Loucy (cell line): Measurements from ENCODE around the gene NPW.
A peak's percentile ranks its signal among the peaks of the same experiment; 100 is the strongest.

ENCODE experiments used
- H2AFZ ChIP-seq: fragments of 200-600 bp; sonication (generic); 2 replicates; pipeline ENCODE4 v1.6.0; 2016; ENCODE audit warnings: antibody characterized with exemption, mild to moderate bottlenecking, low read length, moderate library complexity
- H3F3A ChIP-seq: fragments of 200-600 bp; 2 replicates; pipeline ENCODE4 v1.6.0; 2016; ENCODE audit warnings: antibody characterized with exemption, low read depth, mild to moderate bottlenecking
- H3K27me3 ChIP-seq: fragments of 200-600 bp; sonication (generic); 2 replicates; pipeline ENCODE4 v1.6.1; 2014; ENCODE audit warnings: low read length, mild to moderate bottlenecking; ENCODE audit not compliant: insufficient read depth, poor library complexity, severe bottlenecking
- H3K36me3 ChIP-seq: fragments of 200-600 bp; sonication (generic); 2 replicates; pipeline ENCODE4 v1.6.1; 2016; ENCODE audit warnings: low read length; ENCODE audit not compliant: insufficient read depth
- H3K4me1 ChIP-seq: fragments of 200-600 bp; sonication (generic); 2 replicates; pipeline ENCODE4 v1.5.1; 2014; ENCODE audit warnings: low read length, mild to moderate bottlenecking; ENCODE audit not compliant: insufficient read depth, poor library complexity, severe bottlenecking
- H3K4me2 ChIP-seq: fragments of 200-600 bp; sonication (generic); 2 replicates; pipeline ENCODE4 v1.6.0; 2014; ENCODE audit warnings: antibody characterized with exemption, low read length, low read depth, mild to moderate bottlenecking; ENCODE audit not compliant: poor library complexity, severe bottlenecking
- H3K4me3 ChIP-seq: fragments of 200-600 bp; sonication (generic); 2 replicates; pipeline ENCODE4 v1.5.1; 2014; ENCODE audit warnings: low read length, mild to moderate bottlenecking, mixed read lengths; ENCODE audit not compliant: poor library complexity, severe bottlenecking
- H3K79me2 ChIP-seq: fragments of 200-600 bp; sonication (generic); 2 replicates; pipeline ENCODE4 v1.6.1; 2014; ENCODE audit warnings: low read length; ENCODE audit not compliant: insufficient read depth
- H3K9ac ChIP-seq: fragments of 200-600 bp; sonication (generic); 2 replicates; pipeline ENCODE4 v1.6.0; 2014; ENCODE audit warnings: mild to moderate bottlenecking, low read depth, low read length, moderate library complexity; ENCODE audit not compliant: poor library complexity, severe bottlenecking
- H3K9me2 ChIP-seq: fragments of 200-600 bp; sonication (generic); replicated peaks from 2 replicates; pipeline ENCODE4 v1.6.1; 2016; ENCODE audit warnings: low read depth, low read length, mixed read lengths
- H3K9me3 ChIP-seq: fragments of 200-600 bp; sonication (generic); 2 replicates; pipeline ENCODE4 v1.6.1; 2014; ENCODE audit warnings: mild to moderate bottlenecking, antibody characterized with exemption, low read length, low read depth; ENCODE audit not compliant: insufficient read depth
- H4K20me1 ChIP-seq: fragments of 200-600 bp; sonication (generic); 2 replicates; pipeline ENCODE4 v1.6.0; 2014; ENCODE audit warnings: antibody characterized with exemption, low read length, mild to moderate bottlenecking; ENCODE audit not compliant: insufficient read depth, poor library complexity, severe bottlenecking
- EZH2phosphoT487 ChIP-seq: fragments of 200-600 bp; IDR thresholded peaks from 2 replicates; pipeline ENCODE4 v1.6.1; 2018; ENCODE audit warnings: antibody characterized with exemption, mild to moderate bottlenecking, moderate library complexity, borderline replicate concordance
- TF ChIP-seq, protein P1 (sequence below): fragments of 200-600 bp; sonication (generic); conservative IDR thresholded peaks from 2 replicates; pipeline ENCODE4 v1.5.1; 2014; ENCODE audit warnings: mild to moderate bottlenecking, antibody characterized with exemption, low read length

Gene NPW

DNA sequence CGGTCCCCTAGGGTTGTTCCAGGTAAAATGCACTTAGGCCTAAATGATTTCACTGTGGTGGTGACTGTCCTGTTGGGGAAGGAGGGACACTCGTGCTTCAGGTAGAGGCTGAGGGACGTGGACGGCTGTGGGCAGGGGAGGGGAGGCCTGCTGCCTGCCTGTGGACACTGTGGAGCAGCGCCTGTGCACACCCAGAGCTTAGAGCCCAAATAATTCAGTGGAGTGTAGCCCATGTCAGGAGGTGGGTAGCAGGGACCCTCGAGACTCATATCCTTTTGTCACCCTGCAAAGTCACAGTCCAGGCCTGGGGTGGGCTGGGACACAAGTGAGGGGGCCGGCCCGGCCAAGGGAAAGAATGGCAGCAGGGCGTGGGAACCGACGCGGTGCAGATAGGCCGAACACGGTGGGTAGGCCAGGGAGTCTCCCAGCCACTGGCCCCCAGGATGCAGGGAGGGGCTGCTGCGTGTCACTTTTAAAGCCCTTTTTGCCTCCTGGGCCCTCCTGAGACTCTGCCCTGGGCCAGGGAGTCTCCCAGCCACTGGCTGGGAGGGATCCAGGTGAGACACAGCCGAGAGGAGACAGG is 6.4 kb downstream of the NPW start:
- Histone ChIP-seq H3K9ac (no peak overlapping the region), H3K4me2 (no peak overlapping the region), H3K79me2 (no peaks in the 10 kb centered on the region), H3K27me3 (peaks cover 4% of the 10 kb centered on the region), H3K36me3 (no peaks in the 10 kb centered on the region), H3K9me2 (no peaks in the 10 kb centered on the region), H3K4me3 (no peak overlapping the region), H3F3A (no peaks in the 10 kb centered on the region), H4K20me1 (no peaks in the 10 kb centered on the region), H3K9me3 (no peaks in the 10 kb centered on the region), H3K4me1 (peaks cover 10% of the 10 kb centered on the region), H2AFZ (no peak overlapping the region)
- no peak for TF ChIP-seq EZH2phosphoT487
- TF ChIP-seq, protein P1, sequence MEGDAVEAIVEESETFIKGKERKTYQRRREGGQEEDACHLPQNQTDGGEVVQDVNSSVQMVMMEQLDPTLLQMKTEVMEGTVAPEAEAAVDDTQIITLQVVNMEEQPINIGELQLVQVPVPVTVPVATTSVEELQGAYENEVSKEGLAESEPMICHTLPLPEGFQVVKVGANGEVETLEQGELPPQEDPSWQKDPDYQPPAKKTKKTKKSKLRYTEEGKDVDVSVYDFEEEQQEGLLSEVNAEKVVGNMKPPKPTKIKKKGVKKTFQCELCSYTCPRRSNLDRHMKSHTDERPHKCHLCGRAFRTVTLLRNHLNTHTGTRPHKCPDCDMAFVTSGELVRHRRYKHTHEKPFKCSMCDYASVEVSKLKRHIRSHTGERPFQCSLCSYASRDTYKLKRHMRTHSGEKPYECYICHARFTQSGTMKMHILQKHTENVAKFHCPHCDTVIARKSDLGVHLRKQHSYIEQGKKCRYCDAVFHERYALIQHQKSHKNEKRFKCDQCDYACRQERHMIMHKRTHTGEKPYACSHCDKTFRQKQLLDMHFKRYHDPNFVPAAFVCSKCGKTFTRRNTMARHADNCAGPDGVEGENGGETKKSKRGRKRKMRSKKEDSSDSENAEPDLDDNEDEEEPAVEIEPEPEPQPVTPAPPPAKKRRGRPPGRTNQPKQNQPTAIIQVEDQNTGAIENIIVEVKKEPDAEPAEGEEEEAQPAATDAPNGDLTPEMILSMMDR, result no peak

DNA sequence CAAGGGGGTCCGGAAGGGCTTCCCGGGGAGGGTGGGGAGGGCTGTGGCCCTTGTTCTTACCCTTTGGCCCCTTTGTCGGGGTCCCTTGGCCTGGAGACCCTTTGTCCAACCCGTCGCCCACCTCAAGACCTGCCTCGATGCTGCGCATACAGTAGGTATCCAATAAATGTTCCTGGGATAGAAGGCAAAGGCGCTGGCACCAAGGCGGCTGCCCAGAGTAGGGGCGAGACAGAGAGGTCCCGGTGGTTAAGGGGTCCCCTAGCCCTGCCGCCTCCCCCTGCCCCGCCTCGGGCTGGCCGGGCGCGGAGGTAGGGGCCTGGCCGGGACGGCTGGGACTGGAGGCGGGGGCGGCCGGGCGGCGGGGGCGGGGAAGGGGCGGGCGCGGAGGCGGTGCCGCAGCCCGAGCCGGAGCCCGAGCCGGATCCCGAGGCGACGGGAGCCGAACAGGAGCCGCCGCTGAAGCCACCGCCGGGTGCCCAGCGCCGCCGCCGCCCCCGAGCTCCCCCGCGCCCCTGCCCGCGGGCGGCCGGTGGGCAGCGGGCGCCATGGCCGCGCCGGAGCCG is 7.0 kb downstream of the NPW start, which contains the start of gene NHERF2:
NHERF2 (plus strand) TSS at position 442 of the 563 bp plus-strand sequence; CDS start at position 546, 104 bp downstream.
- Histone ChIP-seq H3K79me2 (no peaks in the 10 kb centered on the region), H3K9me2 (no peaks in the 10 kb centered on the region), H3K9me3 (no peaks in the 10 kb centered on the region), H3K27me3 (peaks cover 4% of the 10 kb centered on the region), H3K4me2 (peak within 1 kb of the TSS; percentile 27), H3F3A (no peaks in the 10 kb centered on the region), H3K4me1 (peaks cover 10% of the 10 kb centered on the region), H3K36me3 (no peaks in the 10 kb centered on the region), H3K4me3 (peak within 1 kb of the TSS; percentile 38), H2AFZ (no peak within 1 kb of the TSS), H4K20me1 (no peaks in the 10 kb centered on the region), H3K9ac (no peak within 1 kb of the TSS)
- no peak for TF ChIP-seq EZH2phosphoT487
- TF ChIP-seq, protein P1, result no peak

DNA sequence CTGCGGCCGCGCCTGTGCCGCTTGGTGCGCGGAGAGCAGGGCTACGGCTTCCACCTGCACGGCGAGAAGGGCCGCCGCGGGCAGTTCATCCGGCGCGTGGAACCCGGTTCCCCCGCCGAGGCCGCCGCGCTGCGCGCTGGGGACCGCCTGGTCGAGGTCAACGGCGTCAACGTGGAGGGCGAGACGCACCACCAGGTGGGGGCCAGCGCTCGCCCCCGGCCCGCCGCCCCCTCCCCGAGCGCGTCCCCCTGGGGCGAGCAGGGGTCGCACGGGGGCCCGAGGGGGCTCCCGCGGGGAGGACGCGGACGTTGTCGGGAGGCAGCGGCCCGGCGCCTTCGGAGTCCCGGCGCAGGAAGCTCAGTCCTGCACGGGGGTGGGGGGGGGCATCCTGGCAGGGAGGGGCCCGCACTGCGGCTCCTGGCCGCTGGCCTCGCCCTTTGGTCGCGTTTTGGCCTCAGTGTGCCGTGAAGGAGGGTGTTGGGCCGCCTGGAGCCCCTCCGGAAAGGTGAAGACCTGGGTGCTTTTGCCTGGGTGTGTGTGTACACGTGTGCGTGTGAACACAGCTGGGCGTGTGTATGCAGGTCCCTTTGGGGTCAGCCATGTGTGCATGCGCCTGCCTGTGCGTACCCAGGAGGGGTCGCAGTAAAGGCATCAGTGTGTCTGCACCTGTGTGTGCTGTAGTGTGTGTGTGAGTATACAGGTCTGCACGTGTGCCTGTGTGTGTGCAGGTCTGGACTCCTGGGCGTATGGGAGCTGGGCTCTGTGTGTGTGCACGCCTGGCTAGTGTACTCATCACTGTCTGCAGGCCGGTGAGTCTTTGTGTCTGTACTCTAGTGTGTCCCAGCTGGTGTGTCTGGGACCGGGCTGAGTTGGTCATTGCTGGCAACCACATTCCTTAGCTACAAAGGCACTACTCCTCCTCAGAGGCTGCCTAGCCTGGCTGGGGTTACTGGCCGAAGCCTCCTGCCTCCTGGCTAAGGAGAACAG is 7.7 kb downstream of the NPW start:
- Histone ChIP-seq H3F3A (no peaks in the 10 kb centered on the region), H3K79me2 (no peaks in the 10 kb centered on the region), H4K20me1 (no peaks in the 10 kb centered on the region), H3K4me1 (peaks cover 10% of the 10 kb centered on the region), H3K4me3 (peak overlapping the region; percentile 38), H3K4me2 (peak overlapping the region; percentile 27), H3K9me3 (no peaks in the 10 kb centered on the region), H2AFZ (no peak overlapping the region), H3K27me3 (peaks cover 4% of the 10 kb centered on the region), H3K9me2 (no peaks in the 10 kb centered on the region), H3K36me3 (no peaks in the 10 kb centered on the region), H3K9ac (no peak overlapping the region)
- TF ChIP-seq EZH2phosphoT487, result no peak
- TF ChIP-seq, protein P1, result no peak
